ENCODE measurements around the gene IL23R. TPM values are rescaled to one million over a fixed set of nuclear protein-coding genes. Genes with fewer than 3 reads are reported as not detected.

IL23R gene
- total RNA-seq, 1 donor = 0.10 TPM

DNA sequence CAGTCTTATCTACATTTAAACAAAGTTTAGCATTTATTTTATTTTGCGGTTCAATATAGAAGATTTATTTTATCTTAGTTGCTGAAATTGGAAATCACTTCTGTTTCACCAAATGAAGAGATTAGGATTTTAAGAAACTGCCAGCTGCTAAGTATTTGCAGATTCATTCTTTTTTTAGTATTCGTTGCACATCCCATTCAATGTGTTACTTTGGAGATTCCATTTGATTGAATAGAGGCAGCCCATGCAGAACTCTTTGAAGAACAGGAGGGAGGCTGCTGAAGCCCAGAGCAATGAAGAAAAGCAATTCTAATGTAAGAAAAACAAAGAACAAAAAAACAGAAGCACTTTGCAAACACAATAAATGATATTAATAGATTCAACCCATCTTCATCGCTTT lies 102.8 kb downstream of the IL23R start:
- no peaks in the 10 kb centered on the region for H3K4me1 ChIP-seq (ENCODE audit: insufficient read depth, low read length)
- no peak overlapping the region for H3K4me3 ChIP-seq (ENCODE audit: low read length)
- H3K27me3 ChIP-seq (ENCODE audit: insufficient read depth, low read length) = no peaks in the 10 kb centered on the region
- H3K9me3 ChIP-seq (ENCODE audit: low read depth, low read length) = no peaks in the 10 kb centered on the region

DNA sequence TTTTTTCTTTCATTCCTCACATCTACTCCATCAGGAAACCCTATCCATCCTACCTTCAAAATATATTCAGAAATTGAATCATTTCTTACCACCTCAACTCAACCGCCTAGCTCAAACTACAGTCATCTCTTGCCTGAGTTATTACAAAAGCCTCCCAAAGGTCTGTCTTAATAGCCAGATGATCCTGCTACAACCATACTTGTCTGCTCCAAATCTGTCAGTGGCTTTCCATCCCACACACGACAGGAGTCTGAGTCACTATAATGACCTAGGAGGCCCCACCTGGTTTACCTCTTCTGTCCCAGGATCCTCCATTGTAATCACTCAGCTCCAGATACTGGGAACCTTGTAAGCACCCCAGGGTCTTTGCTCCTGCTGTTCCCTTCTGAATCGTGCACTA lies 104.3 kb downstream of the IL23R start:
- H3K4me1 ChIP-seq (ENCODE audit: insufficient read depth, low read length) = no peaks in the 10 kb centered on the region
- H3K9me3 ChIP-seq (ENCODE audit: low read depth, low read length) = no peaks in the 10 kb centered on the region
- H3K27me3 ChIP-seq (ENCODE audit: insufficient read depth, low read length) = no peaks in the 10 kb centered on the region
- H3K4me3 ChIP-seq (ENCODE audit: low read length) = no peak overlapping the region

- Histone ChIP-seq H3K4me1 (ENCODE audit: insufficient read depth, low read length) (no peaks in the 10 kb centered on the region), H3K4me3 (ENCODE audit: low read length) (no peak overlapping the region), H3K27me3 (ENCODE audit: insufficient read depth, low read length) (no peaks in the 10 kb centered on the region), H3K9me3 (ENCODE audit: low read depth, low read length) (no peaks in the 10 kb centered on the region)
Measured at GRCh38 chr1:67273591-67273990, 107.3 kb downstream of the IL23R start.

GRCh38 chr1:67274623-67275325 lies 108.5 kb downstream of the IL23R start:
- H3K4me3 ChIP-seq (ENCODE audit: low read length) = no peak overlapping the region
- H3K4me1 ChIP-seq (ENCODE audit: insufficient read depth, low read length) = no peaks in the 10 kb centered on the region
- H3K9me3 ChIP-seq (ENCODE audit: low read depth, low read length) = no peaks in the 10 kb centered on the region
- H3K27me3 ChIP-seq (ENCODE audit: insufficient read depth, low read length) = no peaks in the 10 kb centered on the region

- Histone ChIP-seq H3K27me3 (ENCODE audit: insufficient read depth, low read length) (no peaks in the 10 kb centered on the region), H3K4me1 (ENCODE audit: insufficient read depth, low read length) (no peaks in the 10 kb centered on the region), H3K9me3 (ENCODE audit: low read depth, low read length) (no peaks in the 10 kb centered on the region), H3K4me3 (ENCODE audit: low read length) (no peak overlapping the region)
Measured at GRCh38 chr1:67280696-67281095, 114.4 kb downstream of the IL23R start.

- no peaks in the 10 kb centered on the region for H3K9me3 ChIP-seq (ENCODE audit: low read depth, low read length)
- no peaks in the 10 kb centered on the region for H3K4me1 ChIP-seq (ENCODE audit: insufficient read depth, low read length)
- no peaks in the 10 kb centered on the region for H3K27me3 ChIP-seq (ENCODE audit: insufficient read depth, low read length)
- no peak overlapping the region for H3K4me3 ChIP-seq (ENCODE audit: low read length)
Measured at GRCh38 chr1:67281244-67281643, 115.0 kb downstream of the IL23R start.

DNA sequence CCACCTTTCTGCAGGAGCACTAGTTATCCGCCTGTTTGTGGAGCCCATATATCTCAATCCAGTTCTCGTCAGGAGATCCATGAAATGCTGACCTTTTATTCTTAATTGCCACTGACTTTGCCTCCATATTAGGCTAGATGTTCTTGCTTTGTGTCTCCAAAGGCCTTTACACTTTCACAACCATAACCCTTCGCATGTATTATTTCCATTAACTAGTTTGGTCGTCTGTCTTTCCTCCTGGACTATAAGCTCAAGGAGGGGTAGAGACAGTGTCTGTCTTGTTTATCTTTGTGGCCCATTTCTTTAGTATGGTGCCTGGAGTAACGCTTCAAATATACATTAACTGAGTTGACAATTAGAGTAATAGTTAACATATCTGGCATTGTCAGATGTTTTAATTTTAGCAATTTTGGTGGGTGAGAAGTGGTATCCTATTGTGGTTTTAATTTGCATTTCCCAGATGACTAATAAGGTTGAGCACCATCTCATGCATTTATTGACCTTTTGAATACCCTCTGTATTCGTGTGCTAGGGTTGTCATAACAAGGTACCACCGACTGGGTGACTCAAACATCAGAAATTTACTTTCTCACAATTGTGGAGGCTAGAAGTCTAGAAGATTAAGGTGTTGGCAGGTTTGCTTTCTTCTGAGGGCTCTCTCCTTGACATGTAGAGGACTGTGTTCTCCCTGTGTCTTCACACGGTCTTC lies 119.7 kb downstream of the IL23R start:
- Histone ChIP-seq H3K4me3 (ENCODE audit: low read length) (no peak overlapping the region), H3K27me3 (ENCODE audit: insufficient read depth, low read length) (no peaks in the 10 kb centered on the region), H3K4me1 (ENCODE audit: insufficient read depth, low read length) (no peaks in the 10 kb centered on the region), H3K9me3 (ENCODE audit: low read depth, low read length) (no peaks in the 10 kb centered on the region)

- H3K4me3 ChIP-seq (ENCODE audit: low read length) = no peak overlapping the region
- H3K27me3 ChIP-seq (ENCODE audit: insufficient read depth, low read length) = no peaks in the 10 kb centered on the region
- H3K9me3 ChIP-seq (ENCODE audit: low read depth, low read length) = no peaks in the 10 kb centered on the region
- no peaks in the 10 kb centered on the region for H3K4me1 ChIP-seq (ENCODE audit: insufficient read depth, low read length)
Measured at GRCh38 chr1:67290236-67290635, 124.0 kb downstream of the IL23R start.

DNA sequence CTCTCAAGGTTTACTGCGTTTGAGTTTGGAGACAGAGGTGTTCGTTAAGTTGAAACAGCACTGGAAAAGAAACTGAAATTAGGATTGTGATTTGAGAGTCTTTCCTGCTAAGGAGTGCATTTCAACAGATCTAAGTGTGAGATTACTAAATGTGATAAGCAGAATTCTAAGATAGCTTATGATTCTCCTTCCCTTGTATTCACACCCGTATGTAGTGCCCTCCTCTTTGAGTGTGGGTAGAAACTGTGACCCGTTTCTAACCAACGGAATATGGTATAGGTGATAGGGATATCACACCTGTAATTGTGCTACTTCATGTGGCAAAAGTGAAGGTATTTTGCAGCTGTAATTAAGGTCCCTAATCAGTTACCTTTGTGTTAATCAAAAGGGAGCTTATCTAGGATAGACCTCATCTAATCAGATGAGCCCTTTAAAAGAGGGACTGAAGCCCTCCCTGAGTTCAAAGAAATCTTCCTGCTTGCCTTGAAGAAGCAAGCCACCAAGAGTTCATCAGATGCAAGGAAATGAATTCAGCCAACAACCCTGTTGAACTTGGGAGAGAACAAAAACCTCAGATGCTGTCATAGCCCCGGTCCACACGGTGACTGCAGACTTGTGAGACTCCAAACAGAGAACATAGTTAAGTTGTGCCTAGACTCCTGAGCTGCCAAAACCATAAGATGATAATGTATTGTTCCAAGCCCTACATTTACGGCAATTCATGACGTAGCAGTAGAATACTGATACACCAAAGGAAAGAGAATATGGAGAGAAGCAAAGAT lies 128.8 kb downstream of the IL23R start:
- Histone ChIP-seq H3K9me3 (ENCODE audit: low read depth, low read length) (no peaks in the 10 kb centered on the region), H3K4me1 (ENCODE audit: insufficient read depth, low read length) (no peaks in the 10 kb centered on the region), H3K27me3 (ENCODE audit: insufficient read depth, low read length) (no peaks in the 10 kb centered on the region), H3K4me3 (ENCODE audit: low read length) (no peak overlapping the region)

DNA sequence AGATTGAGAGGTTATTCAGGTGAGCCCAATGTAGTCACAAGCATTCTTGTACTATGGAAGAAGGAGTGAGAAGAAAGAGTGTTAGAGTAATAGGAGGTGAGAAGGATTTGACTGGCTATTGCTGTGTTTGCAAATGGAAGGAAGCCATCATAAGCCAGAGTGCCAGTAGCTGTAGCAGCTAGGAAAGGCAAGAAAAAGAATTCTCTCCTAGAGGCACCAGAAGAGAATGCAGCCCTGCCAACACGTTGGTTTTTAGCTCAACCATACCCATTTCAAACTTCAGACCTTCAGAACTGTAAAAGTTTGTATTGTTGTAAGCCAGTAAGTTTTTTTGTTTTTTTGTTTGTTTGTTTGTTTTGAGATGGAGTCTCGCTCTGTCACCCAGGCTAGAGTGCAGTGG lies 132.5 kb downstream of the IL23R start:
- H3K9me3 ChIP-seq (ENCODE audit: low read depth, low read length) = no peaks in the 10 kb centered on the region
- no peaks in the 10 kb centered on the region for H3K4me1 ChIP-seq (ENCODE audit: insufficient read depth, low read length)
- H3K27me3 ChIP-seq (ENCODE audit: insufficient read depth, low read length) = no peaks in the 10 kb centered on the region

GRCh38 chr1:67299296-67299695 lies 133.0 kb downstream of the IL23R start:
- no peaks in the 10 kb centered on the region for H3K4me1 ChIP-seq (ENCODE audit: insufficient read depth, low read length)
- no peaks in the 10 kb centered on the region for H3K27me3 ChIP-seq (ENCODE audit: insufficient read depth, low read length)
- H3K9me3 ChIP-seq (ENCODE audit: low read depth, low read length) = no peaks in the 10 kb centered on the region
- no peak overlapping the region for H3K4me3 ChIP-seq (ENCODE audit: low read length)

More for the DNA sequence above, 132.5 kb downstream of the IL23R start:
- no peak overlapping the region for H3K4me3 ChIP-seq (ENCODE audit: low read length)

DNA sequence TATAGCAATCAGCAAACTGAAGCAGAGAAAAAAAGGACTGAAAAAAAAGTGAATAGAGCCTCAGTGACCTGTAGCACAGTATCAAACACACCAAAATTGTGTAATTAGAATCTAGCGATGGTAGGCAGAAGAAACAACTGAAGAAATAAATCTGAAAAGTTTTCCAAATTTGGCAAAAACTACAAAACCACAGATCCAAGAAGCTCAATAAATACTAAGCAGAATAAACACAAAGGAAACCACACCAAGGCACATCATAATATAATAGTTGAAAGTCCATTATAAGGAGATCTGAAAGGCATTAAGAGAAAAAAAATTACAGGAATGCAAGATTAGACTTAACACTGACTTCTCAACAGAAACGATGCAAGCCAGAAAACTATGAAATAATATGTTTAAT lies 134.3 kb downstream of the IL23R start:
- Histone ChIP-seq H3K9me3 (ENCODE audit: low read depth, low read length) (no peaks in the 10 kb centered on the region), H3K27me3 (ENCODE audit: insufficient read depth, low read length) (no peaks in the 10 kb centered on the region), H3K4me3 (ENCODE audit: low read length) (no peak overlapping the region), H3K4me1 (ENCODE audit: insufficient read depth, low read length) (no peaks in the 10 kb centered on the region)

GRCh38 chr1:67304023-67304422 lies 137.8 kb downstream of the IL23R start:
- H3K27me3 ChIP-seq (ENCODE audit: insufficient read depth, low read length) = peaks cover 24% of the 10 kb centered on the region
- H3K4me3 ChIP-seq (ENCODE audit: low read length) = no peak overlapping the region
- H3K9me3 ChIP-seq (ENCODE audit: low read depth, low read length) = no peaks in the 10 kb centered on the region
- H3K4me1 ChIP-seq (ENCODE audit: insufficient read depth, low read length) = peaks cover 14% of the 10 kb centered on the region

DNA sequence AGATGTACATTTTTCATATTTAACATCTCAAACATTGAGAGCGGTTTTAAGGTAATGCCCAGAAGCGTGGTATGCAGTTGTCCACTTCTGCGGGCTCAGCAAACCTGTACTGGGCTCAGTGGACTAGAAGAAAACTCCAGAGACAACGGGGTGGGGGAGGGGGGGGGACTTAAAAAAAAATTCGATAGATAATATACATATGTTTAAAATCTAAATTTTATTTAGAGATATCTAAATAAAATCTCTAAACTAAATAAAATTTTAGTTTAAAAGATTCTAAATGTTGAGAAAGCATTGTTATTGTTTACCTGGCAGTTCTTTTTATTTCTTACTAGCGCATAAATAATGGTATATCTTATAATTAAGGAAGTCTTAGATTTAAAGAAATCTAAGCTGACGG lies 140.3 kb downstream of the IL23R start:
- Histone ChIP-seq H3K9me3 (ENCODE audit: low read depth, low read length) (no peaks in the 10 kb centered on the region), H3K4me1 (ENCODE audit: insufficient read depth, low read length) (peaks cover 14% of the 10 kb centered on the region), H3K4me3 (ENCODE audit: low read length) (no peak overlapping the region), H3K27me3 (ENCODE audit: insufficient read depth, low read length) (peaks cover 29% of the 10 kb centered on the region)

DNA sequence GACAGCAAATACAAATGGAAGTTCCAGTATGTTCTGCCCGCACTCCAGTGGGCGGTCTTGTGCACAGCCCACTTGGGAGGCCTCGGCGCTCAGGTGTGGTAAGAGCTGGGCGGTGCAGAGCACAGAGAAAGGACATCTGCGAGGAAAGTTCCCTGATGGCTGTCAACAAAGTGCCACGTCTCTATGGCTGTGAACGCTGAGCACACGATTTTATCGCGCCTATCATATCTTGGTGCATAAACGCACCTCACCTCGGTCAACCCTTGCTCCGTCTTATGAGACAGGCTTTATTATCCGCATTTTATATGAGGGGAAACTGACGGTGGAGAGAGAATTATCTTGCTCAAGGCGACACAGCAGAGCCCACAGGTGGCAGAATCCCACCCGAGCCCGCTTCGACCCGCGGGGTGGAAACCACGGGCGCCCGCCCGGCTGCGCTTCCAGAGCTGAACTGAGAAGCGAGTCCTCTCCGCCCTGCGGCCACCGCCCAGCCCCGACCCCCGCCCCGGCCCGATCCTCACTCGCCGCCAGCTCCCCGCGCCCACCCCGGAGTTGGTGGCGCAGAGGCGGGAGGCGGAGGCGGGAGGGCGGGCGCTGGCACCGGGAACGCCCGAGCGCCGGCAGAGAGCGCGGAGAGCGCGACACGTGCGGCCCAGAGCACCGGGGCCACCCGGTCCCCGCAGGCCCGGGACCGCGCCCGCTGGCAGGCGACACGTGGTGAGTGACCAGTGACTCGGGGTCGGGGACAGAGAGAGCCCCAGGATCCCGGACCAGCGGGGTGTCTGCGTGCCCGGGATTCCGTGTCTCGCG lies 141.2 kb downstream of the IL23R start, which contains the start of gene IL12RB2:
Gene IL12RB2, plus strand, starts transcription at position 623 of the 810 bp plus-strand sequence. CDS start 12,496 bp downstream, outside the sequence.
- H3K9me3 ChIP-seq (ENCODE audit: low read depth, low read length) = no peaks in the 10 kb centered on the region
- H3K4me3 ChIP-seq (ENCODE audit: low read length) = peak within 1 kb of the TSS; percentile 35
- peaks cover 20% of the 10 kb centered on the region for H3K4me1 ChIP-seq (ENCODE audit: insufficient read depth, low read length)
- peaks cover 29% of the 10 kb centered on the region for H3K27me3 ChIP-seq (ENCODE audit: insufficient read depth, low read length)

Measured in mononuclear cell (primary cell).